IMR-90 (cell line): Measurements from ENCODE around the gene STOM. TPM values are rescaled to one million over a fixed set of nuclear protein-coding genes. Genes with fewer than 3 reads are reported as not detected.

Source experiments
- ATAC-seq: fragments of 200-7000 bp; cut with Tn5 transposase; 2 replicates; pipeline ENCODE4 v1.9.1; 2020; ENCODE audit warnings: low read depth, mild to moderate bottlenecking, moderate library complexity
- BruUV-seq: library from RNA; stranded (reverse); fragments of 400-500 nt; replicated peaks from 2 replicates; lab custom pipeline; 2021; lab: Mats Ljungman, UMichigan
- CTCF ChIA-PET: fragments of 300-600 bp; formaldehyde crosslinking; extraction: SDS; loops from one replicate; lab custom pipeline; 2021; ENCODE audit warnings: antibody characterized with exemption; lab: Yijun Ruan, JAX
- POLR2A ChIA-PET: fragments of 300-600 bp; sonication (Branson Sonifier 250); formaldehyde crosslinking; loops from one replicate; lab custom pipeline; 2022; ENCODE audit warnings: antibody characterized with exemption; ENCODE audit not compliant: unreplicated experiment; lab: Charles Lee
- DNase-seq: peaks from one replicate; pipeline ENCODE4 v3.0.0; 2013
- H2AFZ ChIP-seq: replicated peaks from 2 replicates; pipeline ENCODE3; 2013; ENCODE audit warnings: low read length, mild to moderate bottlenecking; ENCODE audit not compliant: poor library complexity
- H2AK5ac ChIP-seq: 2 replicates; pipeline ENCODE4 v1.6.1; 2013; ENCODE audit warnings: low read depth, low read length, inconsistent platforms
- H2AK9ac ChIP-seq: replicated peaks from 2 replicates; pipeline ENCODE3; 2013; ENCODE audit warnings: mild to moderate bottlenecking, low read depth, low read length, moderate library complexity; ENCODE audit not compliant: poor library complexity
- H2BK120ac ChIP-seq: 2 replicates; pipeline ENCODE4 v1.6.1; 2013; ENCODE audit warnings: low read depth, low read length, inconsistent platforms
- H2BK15ac ChIP-seq: 3 replicates; pipeline ENCODE4 v1.6.1; 2013; ENCODE audit warnings: low read depth, low read length, inconsistent platforms
- H2BK20ac ChIP-seq: 2 replicates; pipeline ENCODE4 v1.6.1; 2013; ENCODE audit warnings: low read depth, mild to moderate bottlenecking, inconsistent platforms, low read length, moderate library complexity
- H2BK5ac ChIP-seq: 2 replicates; pipeline ENCODE4 v1.6.1; 2013; ENCODE audit warnings: mild to moderate bottlenecking, low read depth, low read length, inconsistent platforms; ENCODE audit not compliant: poor library complexity, severe bottlenecking
- H3K14ac ChIP-seq: replicated peaks from 2 replicates; pipeline ENCODE4 v1.6.1; 2013; ENCODE audit warnings: low read depth, low read length, inconsistent platforms
- H3K18ac ChIP-seq: 2 replicates; pipeline ENCODE4 v1.6.1; 2013; ENCODE audit warnings: low read depth, low read length, control low read depth
- H3K23ac ChIP-seq: 2 replicates; pipeline ENCODE4 v1.6.1; 2013; ENCODE audit warnings: low read depth, low read length, inconsistent platforms
- H3K27ac ChIP-seq: 2 replicates; pipeline ENCODE4 v1.5.1; 2013; ENCODE audit warnings: mild to moderate bottlenecking, control low read depth, low read length; ENCODE audit not compliant: insufficient read depth
- H3K27me3 ChIP-seq: 2 replicates; pipeline ENCODE4 v1.6.1; 2013; ENCODE audit warnings: low read length; ENCODE audit not compliant: control insufficient read depth, insufficient read depth
- H3K36me3 ChIP-seq: 2 replicates; pipeline ENCODE4 v1.6.1; 2013; ENCODE audit warnings: low read length, mixed read lengths; ENCODE audit not compliant: control insufficient read depth, insufficient read depth
- H3K4ac ChIP-seq: 2 replicates; pipeline ENCODE4 v1.6.1; 2013; ENCODE audit warnings: low read depth, low read length, inconsistent platforms
- H3K4me1 ChIP-seq: 2 replicates; pipeline ENCODE4 v1.6.1; 2013; ENCODE audit warnings: low read length, mixed read lengths; ENCODE audit not compliant: control insufficient read depth, insufficient read depth
- H3K4me2 ChIP-seq: 2 replicates; pipeline ENCODE4 v1.6.1; 2013; ENCODE audit warnings: low read depth, mild to moderate bottlenecking, control low read depth, low read length, moderate library complexity
- H3K4me3 ChIP-seq: 2 replicates; pipeline ENCODE4 v1.5.1; 2013; ENCODE audit warnings: low read depth, mild to moderate bottlenecking, control low read depth, low read length, moderate library complexity; ENCODE audit not compliant: insufficient read depth
- H3K56ac ChIP-seq: 2 replicates; pipeline ENCODE4 v1.6.1; 2013; ENCODE audit warnings: low read length, inconsistent platforms; ENCODE audit not compliant: insufficient read depth; ENCODE audit errors: extremely low read depth
- H3K79me1 ChIP-seq, 2 experiments: 2 replicates each; pipeline ENCODE4 v1.6.1; 2013; ENCODE audit warnings: low read length in 2 of 2, inconsistent platforms in 1 of 2, low read depth in 1 of 2
- H3K9ac ChIP-seq: 2 replicates; pipeline ENCODE4 v1.6.1; 2013; ENCODE audit warnings: low read depth, low read length, control low read depth
- H3K9me1 ChIP-seq: 2 replicates; pipeline ENCODE4 v1.6.1; 2013; ENCODE audit warnings: low read length, inconsistent platforms; ENCODE audit not compliant: insufficient read depth
- H3K9me3 ChIP-seq: 2 replicates; pipeline ENCODE4 v1.6.1; 2013; ENCODE audit warnings: low read length; ENCODE audit not compliant: control insufficient read depth, insufficient read depth
- H4K20me1 ChIP-seq: 2 replicates; pipeline ENCODE4 v1.6.1; 2013; ENCODE audit warnings: low read length, inconsistent platforms; ENCODE audit not compliant: insufficient read depth
- H4K5ac ChIP-seq: 2 replicates; pipeline ENCODE4 v1.6.1; 2013; ENCODE audit warnings: mild to moderate bottlenecking, low read depth, low read length, control low read depth
- H4K8ac ChIP-seq, 2 experiments: 2 replicates each; pipeline ENCODE4 v1.6.1; 2013; ENCODE audit warnings: low read depth in 2 of 2, low read length in 2 of 2, control low read depth in 1 of 2, inconsistent platforms in 1 of 2
- H4K91ac ChIP-seq: 2 replicates; pipeline ENCODE4 v1.6.1; 2013; ENCODE audit warnings: low read depth, low read length, inconsistent platforms; ENCODE audit not compliant: insufficient read depth
- BHLHE40 ChIP-seq: fragments of 150-350 bp; IDR thresholded peaks from 2 replicates; pipeline ENCODE4 v1.6.1; 2016; ENCODE audit warnings: mild to moderate bottlenecking, low read depth, low read length
- CHD1 ChIP-seq: IDR thresholded peaks from 2 replicates; pipeline ENCODE4 v1.6.1; 2012; ENCODE audit warnings: low read depth, low read length, improper control_type of control experiment
- CTCF ChIP-seq: conservative IDR thresholded peaks from 2 replicates; pipeline ENCODE4 v1.5.1; 2012; ENCODE audit warnings: mild to moderate bottlenecking, low read depth, low read length, improper control_type of control experiment
- ELK1 ChIP-seq: fragments of 150-350 bp; IDR thresholded peaks from 2 replicates; pipeline ENCODE4 v1.6.1; 2016; ENCODE audit warnings: low read depth, mild to moderate bottlenecking, low read length, moderate library complexity, borderline replicate concordance
- FOS ChIP-seq: fragments of 150-350 bp; IDR thresholded peaks from 2 replicates; pipeline ENCODE4 v1.6.1; 2016; ENCODE audit warnings: low read depth, low read length
- MAFK ChIP-seq: IDR thresholded peaks from 2 replicates; pipeline ENCODE4 v1.6.1; 2012; ENCODE audit warnings: low read depth, low read length, improper control_type of control experiment
- MAZ ChIP-seq: IDR thresholded peaks from 2 replicates; pipeline ENCODE4 v1.6.1; 2012; ENCODE audit warnings: low read depth, mild to moderate bottlenecking, low read length, improper control_type of control experiment, moderate library complexity, borderline replicate concordance
- MXI1 ChIP-seq: IDR thresholded peaks from 2 replicates; pipeline ENCODE4 v1.6.1; 2012; ENCODE audit warnings: low read depth, mild to moderate bottlenecking, low read length, moderate library complexity, borderline replicate concordance
- POLR2A ChIP-seq: IDR thresholded peaks from 2 replicates; pipeline ENCODE4 v1.6.1; 2012; ENCODE audit warnings: mild to moderate bottlenecking, low read depth, low read length
- RAD21 ChIP-seq: IDR thresholded peaks from 2 replicates; pipeline ENCODE4 v1.6.1; 2012; ENCODE audit warnings: low read length, improper control_type of control experiment
- RCOR1 ChIP-seq: IDR thresholded peaks from 2 replicates; pipeline ENCODE4 v1.6.1; 2012; ENCODE audit warnings: mild to moderate bottlenecking, low read length, improper control_type of control experiment; ENCODE audit not compliant: insufficient replicate concordance
- RFX5 ChIP-seq: IDR thresholded peaks from 2 replicates; pipeline ENCODE4 v1.8.0; 2012; ENCODE audit warnings: low read depth, mild to moderate bottlenecking, low read length, moderate library complexity
- SMC3 ChIP-seq: fragments of 150-350 bp; IDR thresholded peaks from 2 replicates; pipeline ENCODE4 v1.6.1; 2016; ENCODE audit warnings: low read depth, mild to moderate bottlenecking, antibody characterized with exemption, low read length, moderate library complexity
- USF2 ChIP-seq: fragments of 150-350 bp; IDR thresholded peaks from 2 replicates; pipeline ENCODE4 v1.6.1; 2017; ENCODE audit warnings: mild to moderate bottlenecking, antibody characterized with exemption, low read length, low read depth
- WGBS, 2 experiments: methylation state at CpG; one replicate each; pipeline versions ENCODE4 v1.1.5 to v1.1.7; 2013; ENCODE audit warnings: missing lambda C conversion rate in 2 of 2; ENCODE audit not compliant: insufficient read length in 1 of 2; ENCODE audit errors: extremely low coverage in 2 of 2; 5-methylcytosine and 5-hydroxymethylcytosine counted together
- dilution Hi-C: fragments of 300-500 bp; cut with HindIII; formaldehyde crosslinking; loops from one replicate; pipeline ENCODE4 v1.14.3; 2018; ENCODE audit warnings: low sequenced_read_pairs; ENCODE audit not compliant: unreplicated experiment
- in situ Hi-C: fragments of 300-500 bp; cut with MboI; formaldehyde crosslinking; loops from 3 replicates; pipeline ENCODE4 v1.14.3; 2019; ENCODE audit warnings: low sequenced_read_pairs, inconsistent platforms, mixed read lengths
- intact Hi-C: fragments of 100-400 bp; cut with micrococcal nuclease; formaldehyde crosslinking; loops from 2 replicates; pipeline ENCODE4 v1.10.0; 2022
- polyA plus RNA-seq, 3 experiments: library from polyadenylated mRNA; depleted of rRNA; stranded (reverse); fragments of >200 nt; gene quantifications; 2 replicates each; pipeline ENCODE4 v1.2.3, GENCODE V29; 2012; ENCODE audit warnings: low replicate concordance in 1 of 3
- total RNA-seq: library from RNA; depleted of rRNA; stranded (reverse); fragments of >200 nt; gene quantifications from 2 replicates; pipeline ENCODE4 v1.2.3, GENCODE V29; 2012

STOM gene
- total and polyA plus RNA-seq, 2 of the 4 experiments (the other 2 are of a cell fraction), result 78.4 to 84.8 TPM

GRCh38 chr9:121322737-121323448 lies 47.2 kb downstream of the STOM start:
- H3K14ac ChIP-seq, result peak overlapping the region; percentile 93
- H4K5ac ChIP-seq, result peak overlapping the region; percentile 97
- peak overlapping the region; percentile 99 for H2BK120ac ChIP-seq
- peak overlapping the region; percentile 99 for H3K56ac ChIP-seq
- peaks cover 15% of the 10 kb centered on the region for H3K4me1 ChIP-seq
- peak overlapping the region; percentile 50; the same call in 1 of the 2 replicates for H3K4me2 ChIP-seq
- in situ Hi-C loops (loop anchor here (5.0 kb wide), 1 partner anchor 74 kb away; no protein-coding TSS in a partner anchor), dilution Hi-C loops (no loop called here), intact Hi-C loops (loop anchor here (2.0 kb wide), 1 partner anchor 50 kb away; no protein-coding TSS in a partner anchor)
- H4K20me1 ChIP-seq, result no peaks in the 10 kb centered on the region
- peak overlapping the region; percentile 100 for H2BK5ac ChIP-seq
- H3K27ac ChIP-seq, result peak overlapping the region; percentile 99
- H3K4me3 ChIP-seq, result no peak overlapping the region
- TSS peak; percentile 64 for BruUV-seq
- H3K18ac ChIP-seq, result peak overlapping the region; percentile 98
- H2AK5ac ChIP-seq, result peak overlapping the region; percentile 99
- peak overlapping the region; percentile 83 for H2AK9ac ChIP-seq
- peak overlapping the region; percentile 99 for H2BK20ac ChIP-seq
- peak overlapping the region; percentile 99 for H3K23ac ChIP-seq
- WGBS, 2 experiments, result no CpG with 5 or more reads among the region's 10 CpGs
- peaks cover 33% of the 10 kb centered on the region for H3K9me1 ChIP-seq
- H3K9ac ChIP-seq, result peak overlapping the region; percentile 7; the same call in 1 of the 2 replicates
- POLR2A ChIA-PET, result interaction anchor here (0.6 kb wide), 1 partner anchor 46 kb away, joined by 4 read pairs; no protein-coding TSS in a partner anchor
- H3K79me1 ChIP-seq, result peaks cover 19 to 46% of the 10 kb centered on the region in 2 experiments
- peak overlapping the region; percentile 99 for H4K91ac ChIP-seq
- H3K4ac ChIP-seq, result peak overlapping the region; percentile 99
- H2AFZ ChIP-seq, result no peak overlapping the region
- ATAC-seq, result no peak; the same call in 1 of the 2 replicates
- CTCF ChIA-PET, result interaction anchor here (0.6 to 1.0 kb wide), 2 partner anchors 9 to 182 kb away, joined by 3 read pairs; no protein-coding TSS in a partner anchor
- peak overlapping the region; percentile 96; the same call in 2 of the 3 replicates for H2BK15ac ChIP-seq
- H3K27me3 ChIP-seq, result no peaks in the 10 kb centered on the region
- DNase-seq, result no peak
- H3K9me3 ChIP-seq, result no peaks in the 10 kb centered on the region
- peak overlapping the region; percentile 28 to 97 for H4K8ac ChIP-seq
- H3K36me3 ChIP-seq, result peaks cover 71% of the 10 kb centered on the region
- TF ChIP-seq MAFK (no peak), BHLHE40 (no peak), POLR2A (no peak), FOS (no peak), SMC3 (no peak), CHD1 (no peak), MAZ (no peak), MXI1 (no peak), CTCF (no peak), RCOR1 (no peak), RFX5 (no peak), RAD21 (no peak), ELK1 (no peak), USF2 (no peak)
